NOMO-1 treated with DMSO at 0.1 percent for 48 hours (cell line): ENCODE measurements around the gene LRMDA.
A peak's percentile ranks its signal among the peaks of the same experiment; 100 is the strongest.

Source experiments
- DNase-seq: peaks from one replicate; lab custom pipeline; 2025; ENCODE audit not compliant: unreplicated experiment; lab: John Stamatoyannopoulos, UW

Gene LRMDA

DNA sequence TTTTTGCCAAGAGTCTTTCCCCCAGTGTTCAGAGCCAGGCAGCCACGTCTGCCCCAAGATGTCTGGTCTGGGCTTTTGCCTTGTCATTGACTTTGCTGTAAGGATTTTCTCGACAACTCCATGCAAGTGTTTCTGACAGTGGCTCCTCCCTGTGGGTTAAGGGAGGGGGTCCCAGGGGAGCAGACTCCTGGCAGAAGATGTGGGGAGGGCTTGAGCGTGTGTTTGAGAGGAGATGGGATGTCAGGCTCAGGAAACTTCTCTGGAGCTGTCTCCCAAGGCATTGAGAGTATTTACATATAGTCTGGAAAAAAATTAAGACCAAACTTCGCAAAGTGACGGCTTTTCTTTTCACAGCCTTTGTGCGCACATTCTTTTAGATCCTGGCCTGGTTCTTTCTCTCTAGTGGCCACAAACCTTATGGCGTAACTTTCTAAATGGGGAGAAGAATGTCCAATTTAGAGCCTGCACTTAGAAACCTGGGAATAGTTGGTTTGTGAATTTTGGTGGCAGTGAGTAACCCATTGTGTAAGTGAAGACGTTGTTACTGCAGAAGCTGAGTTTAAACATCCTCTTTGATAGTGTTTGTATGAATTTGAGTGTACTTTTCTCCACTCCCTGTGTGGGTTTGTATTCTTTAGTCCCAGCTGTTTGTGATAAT, 201.5 kb downstream of the LRMDA start:
- DNase-seq, result no peak

GRCh38 chr10:75633568-75633967, 202.1 kb downstream of the LRMDA start:
- no peak for DNase-seq

DNA sequence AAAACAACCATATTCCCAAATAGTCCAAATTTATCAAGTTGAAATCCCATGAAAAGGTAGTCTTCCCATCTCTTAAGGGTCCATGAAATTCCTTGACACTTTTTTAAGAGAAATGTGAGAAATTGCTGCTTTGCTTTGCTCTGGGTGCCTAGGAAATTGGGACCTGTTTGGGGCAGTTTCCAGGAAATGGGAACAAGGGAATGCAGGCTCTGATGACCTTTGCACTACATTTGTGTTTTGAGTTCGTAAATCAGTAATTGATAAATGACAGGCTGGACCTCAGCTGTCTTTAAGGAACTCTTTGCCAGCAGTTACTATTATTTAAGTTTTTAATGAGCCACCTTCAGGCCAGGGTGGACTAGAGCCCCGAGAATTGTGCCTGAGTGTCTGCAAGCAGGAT, 203.5 kb downstream of the LRMDA start:
- DNase-seq, result no peak

GRCh38 chr10:75638752-75639151, 207.3 kb downstream of the LRMDA start:
- DNase-seq, result no peak

DNA sequence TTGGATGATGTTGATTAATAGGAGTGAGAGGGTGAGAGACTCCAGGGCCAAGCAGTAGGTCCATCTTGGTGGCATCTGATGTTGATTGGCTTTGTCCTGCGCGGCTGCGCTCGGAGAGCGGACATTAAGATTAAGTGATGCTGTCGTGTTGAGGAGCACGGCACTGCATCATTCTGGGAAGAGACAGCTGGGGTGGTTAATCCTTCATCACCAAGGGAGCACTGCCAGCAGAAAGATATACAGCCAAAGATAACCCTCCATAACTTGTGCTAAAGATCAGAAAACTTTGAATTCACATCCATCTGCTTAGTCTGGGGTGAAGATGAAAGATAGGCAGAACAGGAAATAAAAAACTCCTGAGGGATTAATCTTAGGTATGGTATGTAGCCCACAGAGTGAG, 208.3 kb downstream of the LRMDA start:
- DNase-seq, result no peak

GRCh38 chr10:75640381-75640780, 209.0 kb downstream of the LRMDA start:
- DNase-seq, result no peak

DNA sequence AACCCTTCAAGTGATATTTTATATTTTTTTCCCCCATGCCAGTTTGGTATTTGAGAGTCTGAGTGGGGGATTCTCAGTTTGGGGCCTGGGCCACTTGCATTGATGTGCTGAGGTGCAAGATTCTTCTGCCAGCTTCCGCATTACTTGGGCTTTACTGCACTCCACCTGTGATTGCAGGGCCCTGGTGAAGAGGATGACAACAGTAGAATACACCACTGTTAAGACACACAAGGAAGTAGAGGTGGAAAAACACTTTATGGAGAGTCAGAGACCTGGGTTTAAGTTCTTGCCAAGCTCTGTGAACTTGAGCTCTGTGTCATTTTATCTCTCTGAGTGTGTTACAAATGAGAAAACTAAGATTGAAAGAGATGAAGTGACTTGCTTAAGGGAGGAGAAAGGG, 209.4 kb downstream of the LRMDA start:
- no peak for DNase-seq

DNA sequence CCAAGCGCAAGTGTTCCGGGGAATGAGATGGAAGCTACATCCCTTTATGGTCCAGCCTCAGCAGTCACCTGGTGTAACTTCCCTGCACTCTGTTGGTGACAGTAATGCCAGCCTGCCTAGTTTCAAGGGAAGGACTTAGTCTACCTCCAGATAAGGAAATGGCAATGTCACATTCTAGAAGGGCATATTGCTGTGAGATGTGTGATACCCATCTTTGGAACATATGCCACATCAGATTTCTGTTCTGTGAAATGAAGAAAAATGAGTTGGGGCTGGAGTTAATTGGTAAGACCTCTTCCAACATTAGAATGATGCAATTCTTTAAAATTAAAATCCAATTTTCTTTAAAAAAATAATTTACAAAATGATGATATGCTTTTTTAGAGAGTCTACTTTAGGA, 212.0 kb downstream of the LRMDA start:
- DNase-seq, result no peak

DNA sequence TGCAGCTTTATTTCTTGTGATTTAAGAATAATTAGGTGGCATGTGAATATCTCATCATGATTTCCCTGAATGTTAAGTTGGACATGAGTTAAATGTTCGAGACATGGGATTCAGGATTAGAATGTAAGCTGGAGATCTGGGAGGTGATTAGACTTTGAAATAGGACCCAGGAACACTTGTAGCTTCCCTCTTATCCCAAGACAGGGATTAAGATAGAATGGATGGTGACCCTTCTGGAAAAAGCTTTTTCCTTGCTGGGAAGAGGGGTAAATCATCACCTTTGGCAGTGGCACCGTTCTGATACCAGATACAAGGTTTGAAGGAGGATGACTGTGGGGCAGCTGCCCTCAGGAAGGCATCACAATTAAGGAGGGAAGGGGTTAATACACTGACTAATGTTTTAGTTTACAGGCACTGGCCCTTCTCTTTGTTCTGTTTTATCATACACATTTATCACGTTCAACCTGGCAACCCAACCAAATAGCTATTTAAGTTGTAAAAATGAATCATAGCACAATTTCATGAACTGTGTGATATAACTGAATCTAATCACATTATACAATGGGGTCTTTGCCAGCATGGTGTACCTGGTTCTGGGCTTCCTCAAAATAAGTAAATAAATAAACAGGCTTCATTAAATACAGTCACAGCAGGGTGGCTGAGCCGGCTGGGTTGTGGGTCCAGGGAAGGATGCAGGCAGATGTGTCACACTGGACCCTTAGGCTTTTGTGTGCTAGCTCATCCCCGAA, 212.7 kb downstream of the LRMDA start:
- DNase-seq, result no peak

GRCh38 chr10:75645704-75646103, 214.3 kb downstream of the LRMDA start:
- DNase-seq, result no peak

- DNase-seq, result no peak
Observed at GRCh38 chr10:75646218-75646915, 214.9 kb downstream of the LRMDA start.

DNA sequence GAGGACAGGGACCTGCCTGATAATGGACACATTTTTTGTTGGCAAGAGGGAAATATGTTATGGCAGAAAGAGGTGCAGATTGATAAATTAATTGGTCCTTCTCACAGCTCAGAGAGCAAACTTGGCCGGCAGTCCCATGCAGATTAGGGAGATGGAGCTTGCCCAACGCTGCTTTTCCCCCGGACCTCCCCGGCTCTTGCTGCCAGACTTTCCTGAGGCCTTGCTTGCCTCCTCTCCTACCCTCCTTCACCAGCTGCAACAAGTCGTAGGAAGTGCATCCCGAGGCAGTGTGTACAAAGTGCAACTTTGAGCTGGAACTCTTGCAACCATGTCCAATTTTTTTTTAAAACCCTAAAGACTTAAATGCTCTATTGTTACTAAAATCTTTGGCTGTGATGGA, 215.5 kb downstream of the LRMDA start:
- DNase-seq, result no peak

DNA sequence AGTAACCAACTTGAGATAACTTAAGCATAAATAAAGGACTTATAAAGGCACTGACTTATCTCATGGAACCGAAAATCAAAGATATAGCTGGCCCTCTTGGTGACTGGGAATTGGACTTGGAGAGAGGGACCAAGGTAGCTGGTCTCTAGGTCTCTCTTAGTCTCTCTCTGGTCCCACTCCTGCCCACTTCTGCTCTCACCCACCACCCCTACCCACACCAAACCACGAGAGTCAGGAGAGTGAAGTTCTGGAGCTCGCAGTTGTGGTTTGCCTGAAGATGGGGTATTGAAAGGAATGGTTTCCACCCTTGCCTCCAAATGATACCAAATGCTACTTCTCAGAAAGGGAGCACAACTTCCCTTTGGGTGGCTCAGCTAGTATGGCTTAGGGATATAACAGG, 216.3 kb downstream of the LRMDA start:
- DNase-seq, result no peak

DNA sequence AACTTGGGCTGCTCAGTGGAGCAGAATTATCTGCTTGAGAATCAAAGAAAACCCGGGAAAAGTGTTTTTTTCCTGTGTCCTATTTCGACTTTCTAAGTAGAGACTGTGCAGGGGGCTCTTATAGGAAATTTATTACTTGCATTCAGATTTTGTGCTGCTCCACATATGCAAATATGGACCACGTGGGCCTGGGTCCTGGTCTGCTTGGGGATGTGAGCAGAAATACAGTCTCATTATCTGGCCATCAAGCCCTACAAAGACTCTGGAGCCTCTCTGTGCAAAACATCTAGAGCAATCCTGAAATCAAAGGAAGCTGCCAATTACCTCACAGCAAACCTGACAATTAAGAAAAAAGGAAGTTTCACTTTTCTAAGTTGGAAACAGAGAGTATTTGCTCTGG, 216.9 kb downstream of the LRMDA start:
- peak; percentile 72 for DNase-seq

DNA sequence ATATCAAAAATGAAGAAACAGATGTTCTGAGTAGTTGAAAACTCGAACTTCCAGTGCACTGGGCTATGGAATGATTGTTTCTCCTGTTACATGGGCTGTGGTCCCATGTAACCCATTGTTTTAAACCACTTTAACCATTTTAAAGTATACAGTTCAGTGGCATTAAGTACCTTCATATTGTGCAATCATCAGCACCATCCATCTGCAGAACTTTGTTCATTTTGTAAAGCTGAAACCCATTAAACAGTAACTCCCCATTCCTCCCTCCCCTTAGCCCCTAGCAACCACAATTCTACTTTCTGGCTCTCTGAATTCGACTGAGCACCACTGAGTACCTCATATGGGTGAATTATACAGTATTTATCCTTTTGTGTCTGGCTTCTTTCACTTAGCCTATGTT, 217.4 kb downstream of the LRMDA start:
- DNase-seq, result no peak

DNA sequence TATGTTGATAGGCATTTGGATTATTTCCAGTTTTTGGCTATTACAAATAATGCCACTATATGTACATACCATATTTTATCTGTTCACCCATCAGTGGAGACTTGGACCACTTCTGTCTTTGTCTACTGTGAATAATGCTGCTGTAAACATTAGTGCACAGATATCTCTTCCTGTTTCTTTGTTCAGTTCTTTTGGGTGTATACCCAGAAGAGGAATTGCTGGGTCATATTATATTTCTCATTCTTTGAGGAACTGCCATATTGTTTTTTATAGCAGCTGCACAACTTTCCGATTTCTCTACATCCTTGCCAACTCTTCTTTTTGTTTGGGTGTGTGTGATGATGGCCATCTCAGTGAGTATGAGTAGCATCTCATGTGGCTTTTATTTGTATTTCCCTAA, 218.0 kb downstream of the LRMDA start:
- DNase-seq, result peak; percentile 43

DNA sequence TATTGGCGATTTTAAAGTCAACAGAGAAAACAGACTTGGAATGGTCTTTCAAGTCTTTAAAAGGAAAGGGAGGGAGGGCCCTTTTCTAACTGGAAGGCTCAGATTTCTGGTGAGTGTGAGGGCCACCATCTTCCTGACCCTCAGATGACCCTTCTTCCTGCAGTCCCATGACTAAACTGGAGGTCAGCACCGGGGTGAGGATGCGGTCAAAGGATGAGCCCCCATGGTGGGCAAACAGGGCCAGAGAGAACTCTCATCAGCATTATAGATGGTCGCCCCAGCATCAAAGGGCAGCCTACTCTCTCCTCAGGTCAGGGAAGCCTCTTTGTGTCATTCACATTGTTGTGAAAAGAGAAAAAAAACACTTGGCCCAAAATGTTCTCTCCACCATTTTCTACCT, 219.2 kb downstream of the LRMDA start:
- no peak for DNase-seq

- no peak for DNase-seq
Observed at GRCh38 chr10:75651417-75651816, 220.0 kb downstream of the LRMDA start.

DNA sequence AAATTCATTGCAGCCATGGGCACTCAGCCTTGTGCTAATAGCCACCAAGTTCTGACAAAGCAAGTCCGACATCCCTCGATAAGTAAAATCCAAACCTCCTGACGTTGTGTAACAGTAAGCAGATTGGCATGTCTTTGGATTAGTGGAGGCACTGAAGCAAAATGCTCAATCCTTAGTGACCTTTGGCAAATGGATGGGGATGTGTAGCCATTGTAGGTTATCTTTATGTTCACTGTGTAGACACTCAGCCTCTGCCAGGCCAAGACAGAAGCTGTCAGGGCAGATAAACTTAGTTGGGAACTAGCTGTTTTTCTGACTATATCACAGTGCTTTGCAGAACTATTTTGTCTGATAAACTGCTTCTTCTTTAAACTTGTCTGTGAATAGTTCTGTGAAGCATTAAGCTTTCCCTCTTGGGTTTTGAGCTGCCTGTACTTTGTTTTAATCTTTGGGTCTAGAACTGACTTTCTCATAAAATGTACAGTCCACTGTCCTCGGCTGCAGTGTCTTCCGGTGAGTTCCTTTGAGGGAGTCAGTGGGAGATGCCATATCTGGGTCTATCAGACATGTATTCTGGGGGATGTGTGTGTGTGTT, 220.8 kb downstream of the LRMDA start:
- no peak for DNase-seq

GRCh38 chr10:75653761-75654160, 222.3 kb downstream of the LRMDA start:
- no peak for DNase-seq

DNA sequence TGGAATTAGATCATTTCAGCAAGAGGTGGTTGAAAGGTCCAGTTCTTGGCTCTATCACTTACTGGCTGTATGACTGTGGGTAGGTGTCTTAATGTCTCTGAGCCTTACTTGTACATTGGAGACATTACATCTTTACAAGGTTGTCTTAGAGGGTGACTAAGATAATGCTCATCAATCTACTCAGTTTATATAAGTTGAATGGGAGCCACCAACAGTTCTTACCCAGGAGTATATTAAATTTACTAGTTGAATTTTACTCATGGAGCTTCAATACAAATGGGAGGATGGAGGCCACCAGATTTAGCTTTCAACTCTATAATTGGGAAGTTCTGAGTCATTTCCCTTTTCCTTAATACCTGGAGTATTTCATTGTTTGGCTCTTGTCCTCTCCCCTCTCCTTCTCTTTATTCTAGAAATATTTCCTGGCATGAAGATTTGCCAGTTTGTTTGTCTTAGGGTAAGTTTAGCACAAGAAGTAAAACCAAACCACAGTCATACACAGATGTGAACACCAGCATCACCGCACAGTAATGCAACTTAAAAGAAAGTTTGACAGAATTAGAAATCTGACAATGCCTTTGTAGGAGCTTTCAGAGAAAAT, 222.8 kb downstream of the LRMDA start:
- no peak for DNase-seq
